T-cell (primary cell): Measurements from ENCODE around the gene CARD19. TPM values are rescaled to one million over a fixed set of nuclear protein-coding genes. Genes with fewer than 3 reads are reported as not detected.

Experiments
- ATAC-seq, 4 experiments: fragments of 200-7000 bp in 3 of 4; fragments of 150-1000 bp in 1 of 4; cut with Tn5 transposase; replicated peaks in 1 of 4; 1 replicate in 3 of 4; 2 replicates in 1 of 4; pipeline ENCODE4 v1.10.0; 2021; ENCODE audit warnings: moderate library complexity in 3 of 4, mild to moderate bottlenecking in 2 of 4, moderate number of reproducible peaks in 1 of 4
- CTCF ChIA-PET, 2 donors: fragments of 300-600 bp; sonication (Branson Sonifier 250); formaldehyde crosslinking; loops; one replicate each; lab custom pipeline; 2022; ENCODE audit warnings: antibody characterized with exemption in 2 of 2; lab: Charles Lee
- POLR2A ChIA-PET, 2 donors: fragments of 300-600 bp; sonication (Branson Sonifier 250); formaldehyde crosslinking; loops; one replicate each; lab custom pipeline; 2022; ENCODE audit warnings: antibody characterized with exemption in 2 of 2; lab: Charles Lee
- DNase-seq, 35 experiments: peaks; one replicate each; pipeline versions ENCODE4 v3.0.0 to v3.0.0-alpha.2; 2013 to 2023
- H3K27ac ChIP-seq: one replicate; pipeline ENCODE4 v1.5.1; 2013; ENCODE audit warnings: low read length
- H3K27me3 ChIP-seq, 2 experiments: replicated peaks in 1 of 2; 1 replicate in 1 of 2; 2 replicates in 1 of 2; pipeline versions ENCODE4 v1.6.1 to v1.7.0; 2013; ENCODE audit warnings: low read length in 1 of 2, mixed read lengths in 1 of 2; ENCODE audit not compliant: control insufficient read depth in 2 of 2, insufficient read depth in 2 of 2; ENCODE audit errors: extremely low read depth in 1 of 2
- H3K36me3 ChIP-seq, 2 donors: 1 replicate in 1 of 2; 2 replicates in 1 of 2; pipeline versions ENCODE4 v1.6.1 to v1.7.0; 2013; ENCODE audit warnings: low read length in 1 of 2; ENCODE audit not compliant: control insufficient read depth in 2 of 2, insufficient read depth in 1 of 2; ENCODE audit errors: extremely low read depth in 1 of 2
- H3K4me1 ChIP-seq, 2 experiments: 1 replicate in 1 of 2; 2 replicates in 1 of 2; pipeline versions ENCODE4 v1.6.1 to v1.7.0; 2013; ENCODE audit warnings: low read length in 2 of 2, mixed read lengths in 1 of 2; ENCODE audit not compliant: insufficient read depth in 2 of 2, control insufficient read depth in 1 of 2; ENCODE audit errors: extremely low read depth in 1 of 2
- H3K4me3 ChIP-seq, 2 donors: 1 replicate in 1 of 2; 2 replicates in 1 of 2; pipeline versions ENCODE4 v1.5.1 to v1.7.0; 2013; ENCODE audit warnings: mild to moderate bottlenecking in 2 of 2, low read length in 1 of 2, moderate library complexity in 1 of 2; ENCODE audit not compliant: control insufficient read depth in 1 of 2; ENCODE audit errors: extremely low read depth in 1 of 2
- H3K9me3 ChIP-seq: 2 replicates; pipeline ENCODE4 v1.7.0; 2013
- H3K27ac Mint-ChIP-seq, 2 donors: one replicate each; pipeline ENCODE4 v1.8.0; 2020 to 2021; ENCODE audit warnings: mild to moderate bottlenecking in 2 of 2, mixed read lengths in 2 of 2
- H3K27me3 Mint-ChIP-seq, 2 donors: one replicate each; pipeline ENCODE4 v1.8.0; 2021 to 2022; ENCODE audit warnings: mixed read lengths in 2 of 2
- H3K36me3 Mint-ChIP-seq: one replicate; pipeline ENCODE4 v1.8.0; 2021; ENCODE audit warnings: mixed read lengths
- H3K4me1 Mint-ChIP-seq, 3 donors: one replicate each; pipeline ENCODE4 v1.8.0; 2020 to 2022; ENCODE audit warnings: mixed read lengths in 3 of 3, mild to moderate bottlenecking in 1 of 3
- H3K4me3 Mint-ChIP-seq, 3 donors: one replicate each; pipeline ENCODE4 v1.8.0; 2020 to 2022; ENCODE audit warnings: mild to moderate bottlenecking in 3 of 3, mixed read lengths in 3 of 3, moderate library complexity in 3 of 3
- H3K9me3 Mint-ChIP-seq, 3 donors: one replicate each; pipeline ENCODE4 v1.8.0; 2020 to 2022; ENCODE audit warnings: mixed read lengths in 3 of 3
- WGBS: methylation state at CpG from one replicate; pipeline ENCODE4 v1.1.5; 2013; ENCODE audit warnings: missing lambda C conversion rate; ENCODE audit not compliant: insufficient coverage; 5-methylcytosine and 5-hydroxymethylcytosine counted together
- total RNA-seq, 35 experiments: library from RNA in 6 of 35; stranded (reverse) in 6 of 35; fragments of 120-200 nt in 1 of 35; gene quantifications; one replicate each; pipeline versions ENCODE4 v1.2.1 to v1.2.4 and lab custom pipeline; 2013 to 2026

The CARD19 gene
- total RNA-seq, 5 donors from 2014 or later (not counting 1 experiment from before 2014, with no cell fraction given): 39.7 to 98.5 (median 72.8) TPM

DNA sequence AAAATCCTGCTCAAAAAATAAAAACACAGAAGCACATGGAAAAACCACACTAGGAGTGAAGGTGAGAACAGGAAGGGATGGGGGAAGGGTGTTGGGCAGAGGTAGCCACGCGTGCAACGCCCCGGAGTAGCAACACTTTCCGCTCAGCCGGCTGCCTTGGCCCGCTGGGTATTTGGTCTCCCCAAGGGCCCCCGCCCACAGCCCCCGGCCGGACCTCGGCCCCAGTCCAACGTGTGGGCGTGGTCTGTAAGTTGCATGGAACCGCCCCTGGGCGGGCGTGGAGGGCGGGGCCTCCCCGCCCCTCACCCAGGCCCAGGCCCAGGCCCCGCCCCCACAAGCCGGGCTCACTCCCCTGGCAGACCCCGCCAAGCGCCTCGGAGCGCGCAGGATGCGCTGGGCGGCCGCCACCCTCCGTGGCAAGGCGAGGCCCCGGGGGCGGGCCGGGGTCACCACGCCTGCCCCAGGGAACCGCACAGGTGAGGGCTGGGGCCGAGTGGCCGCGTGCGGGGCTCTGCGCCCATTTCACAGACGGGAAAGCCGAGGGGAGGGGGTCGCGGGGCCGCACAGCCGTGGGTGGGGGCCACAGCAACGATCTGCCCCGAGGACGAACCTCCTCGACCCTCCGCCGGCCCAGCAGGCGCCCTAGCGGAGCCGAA, 37.5 kb upstream of the CARD19 start, which contains the start of gene SUSD3:
Gene SUSD3, plus strand, starts transcription at position 347 of the 656 bp plus-strand sequence. Its CDS starts 42 bp downstream, at position 389.
- Histone ChIP-seq H3K27me3 (no peaks in the 10 kb centered on the region), H3K4me3 (peak within 1 kb of the TSS; percentile 78 to 88), H3K27ac (peak within 1 kb of the TSS; percentile 83), H3K9me3 (no peaks in the 10 kb centered on the region), H3K36me3 (peaks cover 0 to 8% of the 10 kb centered on the region in 2 donors), H3K4me1 (peaks cover 36 to 86% of the 10 kb centered on the region in 2 experiments)
- DNase-seq: peak; percentile 33 to 77 (median 58)
- CTCF ChIA-PET: no interaction called here
- H3K27me3 Mint-ChIP-seq: no peaks in the 10 kb centered on the region
- H3K9me3 Mint-ChIP-seq: no peaks in the 10 kb centered on the region
- POLR2A ChIA-PET: interaction anchor here in 1 of 2 donors (0.6 kb wide), 1 partner anchor 17 kb away, joined by 6 read pairs; no protein-coding TSS in a partner anchor
- H3K4me1 Mint-ChIP-seq: peaks cover 73 to 81% (median 78%) of the 10 kb centered on the region in 3 donors
- H3K4me3 Mint-ChIP-seq: peak within 1 kb of the TSS; percentile 92 to 93 (median 93)
- under 1% methylated on average over 42 of the region's 55 CpGs for WGBS
- ATAC-seq: peak; percentile 71 to 77 (median 74)
- H3K27ac Mint-ChIP-seq: peak within 1 kb of the TSS; percentile 99 to 100
- peaks cover 4% of the 10 kb centered on the region for H3K36me3 Mint-ChIP-seq

DNA sequence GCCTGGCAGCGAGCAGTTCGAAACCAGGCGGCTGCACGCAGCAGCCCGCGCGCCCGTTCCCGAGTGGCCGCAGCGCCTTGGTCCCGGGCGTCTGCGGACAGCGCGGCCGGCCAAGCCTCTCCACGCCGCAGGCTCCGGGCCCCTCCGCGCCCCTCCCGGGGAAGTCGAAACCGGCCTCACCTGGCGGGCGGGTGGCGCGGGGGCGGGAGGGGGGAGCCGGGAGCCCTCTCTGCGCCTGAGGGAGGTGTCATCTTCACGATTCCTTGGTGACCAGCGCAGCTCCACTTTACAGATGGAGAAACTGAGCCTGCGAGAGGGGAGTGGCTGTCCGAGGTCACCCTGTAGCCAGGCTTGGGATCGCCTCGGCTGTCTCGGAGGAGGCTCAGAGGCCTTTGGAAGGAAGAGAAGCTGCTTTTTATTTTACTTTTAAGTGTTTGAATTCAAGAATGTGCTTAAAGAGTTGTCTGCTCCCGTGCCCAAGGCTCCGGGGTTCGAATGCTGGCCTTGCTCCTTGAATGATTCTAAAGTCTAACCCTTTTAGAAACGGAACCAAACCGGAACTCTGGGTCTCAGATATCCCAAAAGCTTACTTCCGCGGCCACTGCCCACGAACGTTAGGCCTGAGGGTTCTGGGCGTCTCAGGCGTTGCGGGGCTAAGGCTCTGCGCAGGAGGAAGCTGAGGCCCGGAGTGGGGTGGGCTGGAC, 36.9 kb upstream of the CARD19 start:
- H3K27me3 Mint-ChIP-seq: no peaks in the 10 kb centered on the region

DNA sequence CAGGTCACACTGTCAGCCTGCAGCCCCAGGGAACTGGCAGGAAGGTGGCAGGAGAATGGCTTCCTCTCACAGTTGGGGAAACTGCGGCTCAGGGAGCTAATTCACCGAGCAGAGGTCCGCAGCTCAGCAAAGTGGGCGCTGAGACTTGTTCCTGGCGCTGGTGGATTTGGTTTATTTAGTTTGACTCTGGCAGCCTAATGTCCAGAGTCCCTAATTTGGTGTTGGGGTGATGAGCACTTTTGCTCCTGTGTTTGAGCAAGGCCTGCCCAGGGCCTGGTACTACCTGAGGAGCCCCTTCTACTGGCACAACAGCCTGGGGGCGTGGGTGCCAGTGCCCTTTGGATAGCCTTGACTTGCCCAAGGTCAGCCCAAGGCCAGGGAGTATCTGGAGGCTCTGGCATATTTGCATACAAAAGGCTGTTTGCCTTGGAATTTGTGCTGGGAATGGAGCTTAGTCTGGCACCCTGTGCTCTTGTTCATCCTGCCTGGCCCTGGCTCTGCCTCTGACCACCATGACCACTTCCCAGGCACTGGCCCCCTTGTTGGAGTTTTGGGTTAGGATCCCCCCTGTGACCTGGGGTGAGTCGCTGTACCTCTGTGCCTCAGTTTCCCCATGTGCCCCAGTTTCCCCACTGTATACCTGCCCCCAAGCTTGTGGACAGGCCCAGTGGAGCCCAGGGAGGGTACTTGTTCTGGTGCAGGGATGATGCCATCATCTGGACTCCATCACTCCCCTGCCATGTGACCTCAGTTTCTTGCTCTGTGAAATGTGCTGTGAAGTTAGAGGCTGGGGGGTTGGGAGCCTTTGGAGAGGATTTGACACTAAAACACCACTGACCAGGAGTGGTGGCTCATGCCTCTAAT, 36.1 kb upstream of the CARD19 start:
- no peak for ATAC-seq
- POLR2A ChIA-PET: interaction anchor here (0.6 to 1.0 kb wide), 3 partner anchors 26 to 36 kb away, joined by 3 to 6 read pairs (median 3); no protein-coding TSS in a partner anchor
- no peaks in the 10 kb centered on the region for H3K27me3 ChIP-seq
- H3K27ac ChIP-seq: peak overlapping the region; percentile 83
- Mint-ChIP-seq H3K27ac (peak overlapping the region; percentile 99 to 100), H3K9me3 (no peaks in the 10 kb centered on the region), H3K27me3 (no peaks in the 10 kb centered on the region), H3K36me3 (peaks cover 15% of the 10 kb centered on the region), H3K4me3 (peak overlapping the region; percentile 92 to 93 (median 93)), H3K4me1 (peaks cover 78 to 87% (median 83%) of the 10 kb centered on the region in 3 donors)
- peak overlapping the region; percentile 78 to 88 for H3K4me3 ChIP-seq
- peaks cover 39 to 90% of the 10 kb centered on the region in 2 experiments for H3K4me1 ChIP-seq
- peaks cover 0 to 8% of the 10 kb centered on the region in 2 donors for H3K36me3 ChIP-seq
- CTCF ChIA-PET: interaction anchor here (0.6 to 1.1 kb wide), 5 partner anchors 19 to 370 kb away, joined by 3 to 8 read pairs (median 3); no protein-coding TSS in a partner anchor
- no peaks in the 10 kb centered on the region for H3K9me3 ChIP-seq
- no peak for DNase-seq
- WGBS: 23% methylated on average over 5 of the region's 7 CpGs

More for the DNA sequence above, 36.9 kb upstream of the CARD19 start:
- Histone ChIP-seq H3K27ac (peak overlapping the region; percentile 83), H3K4me1 (peaks cover 38 to 87% of the 10 kb centered on the region in 2 experiments), H3K36me3 (peaks cover 0 to 8% of the 10 kb centered on the region in 2 donors), H3K4me3 (peak overlapping the region; percentile 78 to 88), H3K27me3 (no peaks in the 10 kb centered on the region), H3K9me3 (no peaks in the 10 kb centered on the region)
- DNase-seq: peak in 5 of 35 experiments; percentile 24 to 47 (median 38)
- peak overlapping the region; percentile 99 to 100 for H3K27ac Mint-ChIP-seq
- H3K36me3 Mint-ChIP-seq: peaks cover 7% of the 10 kb centered on the region
- ChIA-PET POLR2A (interaction anchor here (0.6 to 1.0 kb wide), 2 partner anchors 18 to 34 kb away, joined by 3 to 6 read pairs; no protein-coding TSS in a partner anchor), CTCF (interaction anchor here in 1 of 2 donors (0.8 kb wide), 1 partner anchor 54 kb away, joined by 3 read pairs; no protein-coding TSS in a partner anchor)
- under 1% methylated on average over 42 of the region's 53 CpGs for WGBS
- peaks cover 73 to 82% (median 79%) of the 10 kb centered on the region in 3 donors for H3K4me1 Mint-ChIP-seq
- ATAC-seq: peak; percentile 21 to 39 (median 28)
- peak overlapping the region; percentile 92 to 93 (median 93) for H3K4me3 Mint-ChIP-seq
- no peaks in the 10 kb centered on the region for H3K9me3 Mint-ChIP-seq

DNA sequence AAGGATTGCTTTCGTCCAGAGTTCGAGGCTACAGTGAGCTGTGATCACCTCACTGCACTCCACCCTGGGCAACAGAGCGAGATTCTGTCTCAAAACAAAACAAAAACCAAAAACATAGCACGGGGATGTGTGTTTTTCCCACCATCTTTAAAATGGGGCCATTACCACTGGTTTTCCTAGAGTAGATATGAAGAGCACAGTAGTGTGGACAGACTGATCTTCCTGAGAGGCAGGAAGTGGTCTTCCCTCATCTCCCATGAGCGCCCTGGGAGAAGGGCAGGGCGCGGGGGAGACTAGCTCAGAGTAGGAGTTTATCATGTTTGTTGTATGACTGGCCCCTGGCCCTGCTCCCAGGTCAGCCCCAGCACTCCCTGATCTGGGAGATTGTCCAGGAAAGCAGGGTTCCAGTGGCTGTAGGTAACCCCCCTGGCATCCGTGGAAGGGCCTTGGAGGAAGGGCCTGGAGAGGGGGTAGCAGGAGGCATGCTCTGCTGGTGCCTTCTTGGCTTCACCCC, 35.2 kb upstream of the CARD19 start:
- H3K36me3 ChIP-seq: peaks cover 5 to 15% of the 10 kb centered on the region in 2 donors
- Mint-ChIP-seq H3K36me3 (peaks cover 21% of the 10 kb centered on the region), H3K9me3 (no peaks in the 10 kb centered on the region), H3K4me3 (peak overlapping the region; percentile 92 to 93 (median 93)), H3K4me1 (peaks cover 82 to 88% (median 86%) of the 10 kb centered on the region in 3 donors), H3K27me3 (no peaks in the 10 kb centered on the region), H3K27ac (peak overlapping the region; percentile 99 to 100)
- H3K27ac ChIP-seq: peak overlapping the region; percentile 83
- POLR2A ChIA-PET: interaction anchor here in 1 of 2 donors (0.9 kb wide), 1 partner anchor 33 kb away, joined by 5 read pairs; no protein-coding TSS in a partner anchor
- H3K27me3 ChIP-seq: no peaks in the 10 kb centered on the region
- H3K4me1 ChIP-seq: peaks cover 47 to 90% of the 10 kb centered on the region in 2 experiments
- H3K9me3 ChIP-seq: no peaks in the 10 kb centered on the region
- CTCF ChIA-PET: interaction anchor here (0.5 to 1.1 kb wide), 5 partner anchors 11 to 369 kb away, joined by 3 to 8 read pairs (median 5); no protein-coding TSS in a partner anchor
- no peak for ATAC-seq
- peak overlapping the region; percentile 78 to 88 for H3K4me3 ChIP-seq
- 46% methylated on average over 3 of the region's 8 CpGs for WGBS
- peak in 1 of 35 experiments; percentile 37 for DNase-seq

- Mint-ChIP-seq H3K4me1 (peaks cover 83 to 89% (median 88%) of the 10 kb centered on the region in 3 donors), H3K4me3 (peak overlapping the region; percentile 92 to 93 (median 93)), H3K27me3 (no peaks in the 10 kb centered on the region), H3K36me3 (peaks cover 24% of the 10 kb centered on the region), H3K9me3 (no peaks in the 10 kb centered on the region), H3K27ac (peak overlapping the region; percentile 99 to 100)
- no peaks in the 10 kb centered on the region for H3K9me3 ChIP-seq
- CTCF ChIA-PET: interaction anchor here (0.5 to 1.1 kb wide), 2 partner anchors 11 to 33 kb away, joined by 5 to 7 read pairs; no protein-coding TSS in a partner anchor
- ATAC-seq (no peak), DNase-seq (no peak)
- H3K27me3 ChIP-seq: no peaks in the 10 kb centered on the region
- peak overlapping the region; percentile 78 to 88 for H3K4me3 ChIP-seq
- 96% methylated on average over 4 of the region's 4 CpGs for WGBS
- H3K36me3 ChIP-seq: peaks cover 5 to 17% of the 10 kb centered on the region in 2 donors
- POLR2A ChIA-PET: interaction anchor here in 1 of 2 donors (0.9 kb wide), 1 partner anchor 33 kb away, joined by 5 read pairs; no protein-coding TSS in a partner anchor
- peaks cover 48 to 91% of the 10 kb centered on the region in 2 experiments for H3K4me1 ChIP-seq
- H3K27ac ChIP-seq: peak overlapping the region; percentile 83
These were observed 34.7 kb upstream of the CARD19 start for GRCh38 chr9:93061260-93061751.
